ENCODE measurements around the gene NAT8L. TPM values are rescaled to one million over a fixed set of nuclear protein-coding genes. Genes with fewer than 3 reads are reported as not detected.

Gene NAT8L
- total RNA-seq, 3 donors from 2014 or later, result 2.5 to 13.6 (median 2.9) TPM

DNA sequence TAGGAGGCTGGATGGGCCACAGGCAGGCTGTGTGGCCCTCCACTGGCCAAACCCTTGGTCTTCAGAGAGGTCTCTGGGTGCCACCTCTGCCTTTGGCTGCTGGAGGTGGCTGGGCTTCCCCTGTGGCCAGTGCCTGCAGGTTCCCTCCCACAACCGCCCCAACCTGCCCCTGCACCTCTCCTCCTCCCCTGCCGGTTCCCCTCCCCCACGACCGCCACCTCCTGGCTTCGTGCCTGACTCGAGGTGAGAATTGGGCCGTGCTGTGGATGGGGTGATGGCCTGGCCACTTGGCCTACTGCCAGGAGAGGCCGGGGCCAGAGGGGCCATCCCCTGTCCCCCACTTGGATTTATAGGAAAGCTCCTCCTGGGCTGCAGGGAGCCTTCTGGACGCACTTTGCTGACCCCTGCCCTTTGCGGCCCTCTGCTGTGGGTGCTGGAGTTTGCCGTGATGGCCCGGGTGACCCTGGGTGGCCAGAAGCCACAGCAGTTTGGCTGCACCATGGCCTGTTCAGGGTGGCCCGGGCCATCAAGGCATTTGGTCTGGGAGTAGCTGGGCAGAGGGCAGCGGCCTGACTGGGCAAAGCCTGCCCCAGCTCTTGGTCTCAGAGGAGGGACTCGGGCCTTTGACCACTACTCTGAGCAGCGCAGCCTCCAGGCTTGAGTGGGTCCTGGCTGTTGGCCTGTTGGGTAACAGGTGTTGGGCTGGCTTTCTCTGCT lies 3.8 kb downstream of the NAT8L start:
- Histone ChIP-seq H3K4me3 (no peak overlapping the region), H3K4me1 (peaks cover 0 to 2% of the 10 kb centered on the region in 2 donors), H3K9me3 (no peaks in the 10 kb centered on the region), H3K27me3 (peaks cover 16 to 33% of the 10 kb centered on the region in 2 donors), H3K36me3 (no peaks in the 10 kb centered on the region), H3K27ac (no peak overlapping the region)
- intact Hi-C loops (cut with DNase I; ENCODE audit: low total_unique reads), result no loop called here
- no peak for DNase-seq (ENCODE audit: low spot score in 2 of 2)
- TF ChIP-seq POLR2AphosphoS5 (IDR thresholded peaks at IDR 0.05) (no peak), POLR2A (IDR thresholded peaks at IDR 0.05) (no peak)
- TF ChIP-seq, protein P1, sequence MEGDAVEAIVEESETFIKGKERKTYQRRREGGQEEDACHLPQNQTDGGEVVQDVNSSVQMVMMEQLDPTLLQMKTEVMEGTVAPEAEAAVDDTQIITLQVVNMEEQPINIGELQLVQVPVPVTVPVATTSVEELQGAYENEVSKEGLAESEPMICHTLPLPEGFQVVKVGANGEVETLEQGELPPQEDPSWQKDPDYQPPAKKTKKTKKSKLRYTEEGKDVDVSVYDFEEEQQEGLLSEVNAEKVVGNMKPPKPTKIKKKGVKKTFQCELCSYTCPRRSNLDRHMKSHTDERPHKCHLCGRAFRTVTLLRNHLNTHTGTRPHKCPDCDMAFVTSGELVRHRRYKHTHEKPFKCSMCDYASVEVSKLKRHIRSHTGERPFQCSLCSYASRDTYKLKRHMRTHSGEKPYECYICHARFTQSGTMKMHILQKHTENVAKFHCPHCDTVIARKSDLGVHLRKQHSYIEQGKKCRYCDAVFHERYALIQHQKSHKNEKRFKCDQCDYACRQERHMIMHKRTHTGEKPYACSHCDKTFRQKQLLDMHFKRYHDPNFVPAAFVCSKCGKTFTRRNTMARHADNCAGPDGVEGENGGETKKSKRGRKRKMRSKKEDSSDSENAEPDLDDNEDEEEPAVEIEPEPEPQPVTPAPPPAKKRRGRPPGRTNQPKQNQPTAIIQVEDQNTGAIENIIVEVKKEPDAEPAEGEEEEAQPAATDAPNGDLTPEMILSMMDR (IDR thresholded peaks at IDR 0.05), result no peak

DNA sequence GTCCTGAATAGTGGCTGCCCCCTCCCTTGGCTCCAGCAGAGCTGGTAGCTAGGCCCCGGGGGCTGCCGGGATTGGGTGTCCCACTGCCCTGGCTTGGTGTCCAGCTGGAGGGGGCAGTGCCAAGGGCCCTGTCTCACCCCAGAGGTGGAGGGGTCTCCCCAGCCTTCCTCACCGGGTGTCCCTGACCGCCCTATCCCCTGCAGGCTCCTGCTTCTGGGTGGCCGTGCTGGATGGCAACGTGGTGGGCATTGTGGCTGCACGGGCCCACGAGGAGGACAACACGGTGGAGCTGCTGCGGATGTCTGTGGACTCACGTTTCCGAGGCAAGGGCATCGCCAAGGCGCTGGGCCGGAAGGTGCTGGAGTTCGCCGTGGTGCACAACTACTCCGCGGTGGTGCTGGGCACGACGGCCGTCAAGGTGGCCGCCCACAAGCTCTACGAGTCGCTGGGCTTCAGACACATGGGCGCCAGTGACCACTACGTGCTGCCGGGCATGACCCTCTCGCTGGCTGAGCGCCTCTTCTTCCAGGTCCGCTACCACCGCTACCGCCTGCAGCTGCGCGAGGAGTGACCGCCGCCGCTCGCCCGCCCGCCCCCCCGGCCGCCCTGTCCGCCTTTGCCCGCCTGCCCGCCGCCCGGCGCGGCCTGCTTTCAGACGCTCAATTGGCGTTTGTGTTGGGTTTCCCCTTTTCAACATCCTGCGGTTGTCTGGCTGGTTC lies 4.6 kb downstream of the NAT8L start:
- DNase-seq (ENCODE audit: low spot score in 2 of 2), result no peak
- no peaks in the 10 kb centered on the region for H3K9me3 ChIP-seq
- no peaks in the 10 kb centered on the region for H3K36me3 ChIP-seq
- TF ChIP-seq POLR2A (IDR thresholded peaks at IDR 0.05) (no peak), POLR2AphosphoS5 (IDR thresholded peaks at IDR 0.05) (no peak)
- TF ChIP-seq, protein P1 (IDR thresholded peaks at IDR 0.05), result no peak
- no peak overlapping the region for H3K27ac ChIP-seq
- H3K4me3 ChIP-seq, result no peak overlapping the region
- intact Hi-C loops (cut with DNase I; ENCODE audit: low total_unique reads), result no loop called here
- H3K4me1 ChIP-seq, result no peaks in the 10 kb centered on the region
- peaks cover 9 to 28% of the 10 kb centered on the region in 2 donors for H3K27me3 ChIP-seq

DNA sequence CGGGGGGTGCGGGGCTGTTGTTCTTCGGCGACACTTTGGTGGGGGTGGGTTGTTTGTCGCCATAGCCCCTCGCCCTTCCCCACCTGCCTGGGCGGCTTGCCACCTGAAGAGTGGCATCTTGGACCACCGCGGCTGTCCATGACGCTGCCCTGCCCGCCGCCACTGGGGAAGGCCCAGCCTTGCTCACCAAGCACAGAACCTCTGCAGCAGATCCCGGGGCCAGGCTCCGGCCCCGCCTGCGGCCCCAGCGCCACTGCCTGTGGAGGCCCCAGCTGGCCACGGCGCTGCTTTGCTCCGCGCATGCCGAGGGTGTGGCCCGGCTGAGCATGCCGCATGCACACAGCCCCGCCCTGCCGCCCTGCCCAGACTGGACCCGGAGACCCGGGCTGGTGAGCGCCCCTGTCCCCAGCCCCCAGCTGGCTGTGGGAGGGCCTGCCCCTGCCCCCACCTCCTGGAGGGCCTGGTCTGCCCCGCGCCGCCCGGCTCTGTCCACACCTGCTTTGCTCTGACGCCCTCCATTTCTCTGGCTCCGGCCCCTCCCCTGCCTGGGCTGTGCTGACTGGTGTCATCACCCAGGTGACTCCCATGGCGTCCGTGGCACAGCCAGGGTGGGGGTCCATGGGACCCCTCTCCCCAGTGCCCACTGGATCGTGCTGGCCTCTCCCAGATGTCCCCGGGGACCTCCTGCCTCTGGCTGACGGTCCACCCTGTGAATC lies 5.3 kb downstream of the NAT8L start:
- no peaks in the 10 kb centered on the region for H3K36me3 ChIP-seq
- no peaks in the 10 kb centered on the region for H3K9me3 ChIP-seq
- no peak for DNase-seq (ENCODE audit: low spot score in 2 of 2)
- H3K27ac ChIP-seq, result no peak overlapping the region
- H3K4me1 ChIP-seq, result no peaks in the 10 kb centered on the region
- peaks cover 9 to 35% of the 10 kb centered on the region in 2 donors for H3K27me3 ChIP-seq
- TF ChIP-seq, protein P1 (IDR thresholded peaks at IDR 0.05), result no peak
- TF ChIP-seq POLR2A (IDR thresholded peaks at IDR 0.05), result no peak
- no peak for TF ChIP-seq POLR2AphosphoS5 (IDR thresholded peaks at IDR 0.05)
- intact Hi-C loops (cut with DNase I; ENCODE audit: low total_unique reads), result no loop called here
- H3K4me3 ChIP-seq, result no peak overlapping the region

DNA sequence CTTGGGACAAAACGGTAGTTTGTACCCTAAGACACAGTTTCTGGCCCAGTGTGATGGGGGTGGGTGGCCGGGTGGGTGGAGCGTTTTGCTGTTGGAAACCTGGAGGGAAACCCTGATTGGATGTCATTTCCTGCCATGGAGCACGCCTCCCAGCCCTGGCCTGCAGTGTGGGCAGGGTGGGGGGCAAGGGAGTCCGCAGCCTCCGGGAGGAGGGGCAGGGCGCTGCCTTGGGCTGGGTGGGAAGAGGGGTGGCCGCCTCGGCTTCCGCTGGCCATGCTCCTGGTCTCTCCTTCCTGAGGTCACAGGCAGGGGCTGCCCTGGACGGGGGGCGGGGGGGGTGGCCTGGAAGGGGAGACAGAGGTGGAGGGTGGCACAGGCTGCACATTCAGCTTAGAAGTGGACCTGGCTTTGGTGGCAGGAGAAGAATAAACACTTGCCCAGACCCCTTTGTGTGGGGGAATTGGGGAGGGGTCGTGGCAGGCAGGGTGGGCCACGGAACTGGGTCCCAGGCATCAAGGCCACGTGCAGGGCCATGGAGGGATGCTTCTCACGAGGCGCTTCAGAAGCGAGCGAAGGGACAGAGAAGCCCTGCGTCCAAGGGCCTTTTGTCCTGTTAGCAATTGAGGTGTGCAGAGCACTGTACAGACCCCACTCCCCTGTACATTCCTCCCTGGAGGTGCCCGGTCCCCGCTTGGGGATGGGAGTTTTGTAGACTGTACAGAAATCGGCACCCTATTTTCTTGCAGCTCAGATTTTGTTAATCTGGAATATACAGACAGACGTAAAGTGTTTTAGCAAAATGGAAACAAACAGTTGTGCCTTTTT lies 6.2 kb downstream of the NAT8L start:
- H3K27ac ChIP-seq, result no peak overlapping the region
- intact Hi-C loops (cut with DNase I; ENCODE audit: low total_unique reads), result no loop called here
- no peaks in the 10 kb centered on the region for H3K4me1 ChIP-seq
- H3K4me3 ChIP-seq, result no peak overlapping the region
- DNase-seq (ENCODE audit: low spot score in 2 of 2), result no peak
- no peaks in the 10 kb centered on the region for H3K9me3 ChIP-seq
- H3K36me3 ChIP-seq, result no peaks in the 10 kb centered on the region
- TF ChIP-seq POLR2A (IDR thresholded peaks at IDR 0.05), result no peak
- TF ChIP-seq, protein P1 (IDR thresholded peaks at IDR 0.05), result no peak
- TF ChIP-seq POLR2AphosphoS5 (IDR thresholded peaks at IDR 0.05), result no peak
- peaks cover 3 to 29% of the 10 kb centered on the region in 2 donors for H3K27me3 ChIP-seq

Data from breast epithelium (tissue), 4 donors.